GM12864 (cell line): Measurements from ENCODE around the gene KCNQ5.

ENCODE experiments used
- DNase-seq: peaks from one replicate; pipeline ENCODE4 v3.0.0-alpha.2; 2011; ENCODE audit warnings: low read depth
- H3K4me3 ChIP-seq: 2 replicates; pipeline ENCODE4 v1.5.1; 2011; ENCODE audit warnings: mild to moderate bottlenecking, low read depth, low read length, control low read depth
- TF ChIP-seq, protein P1 (sequence below): IDR thresholded peaks from 2 replicates; pipeline ENCODE4 v1.5.1; 2011; ENCODE audit warnings: low read depth, mild to moderate bottlenecking, moderate library complexity, low read length, control low read depth, inconsistent platforms; ENCODE audit errors: missing control alignments

Gene KCNQ5

DNA sequence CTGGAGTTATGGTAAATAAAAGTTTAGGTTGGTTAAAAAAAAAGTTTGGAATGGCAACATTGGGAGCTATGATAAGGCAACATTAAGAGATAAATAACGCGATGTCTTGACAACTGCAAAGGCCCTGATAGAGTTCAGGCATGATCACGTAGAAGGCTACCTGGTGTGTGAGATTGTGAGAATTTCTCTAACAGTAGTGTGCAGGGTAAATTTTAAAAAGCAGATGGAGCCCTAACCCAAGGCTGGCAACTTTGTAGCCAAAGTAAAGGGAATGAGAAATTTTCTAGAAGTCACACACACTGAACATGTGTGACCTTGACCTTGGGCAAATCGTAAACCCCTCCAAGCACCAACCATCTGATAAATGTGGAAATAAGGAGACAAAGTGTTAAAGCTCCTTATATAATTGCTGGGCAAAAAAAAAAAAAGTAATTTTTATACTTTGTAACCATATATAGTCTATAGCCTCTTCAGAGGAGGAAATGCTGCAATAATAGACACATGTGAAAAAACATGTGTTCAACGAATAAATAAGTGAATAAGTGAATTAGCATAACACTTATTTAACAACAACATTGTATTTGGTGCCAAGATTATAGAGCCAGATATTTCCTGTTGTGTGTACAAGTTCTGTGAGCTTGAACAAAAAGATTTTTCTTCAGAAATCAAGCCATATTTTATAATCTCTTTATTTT is 18.2 kb downstream of the KCNQ5 start:
- TF ChIP-seq, protein P1, sequence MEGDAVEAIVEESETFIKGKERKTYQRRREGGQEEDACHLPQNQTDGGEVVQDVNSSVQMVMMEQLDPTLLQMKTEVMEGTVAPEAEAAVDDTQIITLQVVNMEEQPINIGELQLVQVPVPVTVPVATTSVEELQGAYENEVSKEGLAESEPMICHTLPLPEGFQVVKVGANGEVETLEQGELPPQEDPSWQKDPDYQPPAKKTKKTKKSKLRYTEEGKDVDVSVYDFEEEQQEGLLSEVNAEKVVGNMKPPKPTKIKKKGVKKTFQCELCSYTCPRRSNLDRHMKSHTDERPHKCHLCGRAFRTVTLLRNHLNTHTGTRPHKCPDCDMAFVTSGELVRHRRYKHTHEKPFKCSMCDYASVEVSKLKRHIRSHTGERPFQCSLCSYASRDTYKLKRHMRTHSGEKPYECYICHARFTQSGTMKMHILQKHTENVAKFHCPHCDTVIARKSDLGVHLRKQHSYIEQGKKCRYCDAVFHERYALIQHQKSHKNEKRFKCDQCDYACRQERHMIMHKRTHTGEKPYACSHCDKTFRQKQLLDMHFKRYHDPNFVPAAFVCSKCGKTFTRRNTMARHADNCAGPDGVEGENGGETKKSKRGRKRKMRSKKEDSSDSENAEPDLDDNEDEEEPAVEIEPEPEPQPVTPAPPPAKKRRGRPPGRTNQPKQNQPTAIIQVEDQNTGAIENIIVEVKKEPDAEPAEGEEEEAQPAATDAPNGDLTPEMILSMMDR = no peak
- H3K4me3 ChIP-seq = no peak overlapping the region
- DNase-seq = no peak

DNA sequence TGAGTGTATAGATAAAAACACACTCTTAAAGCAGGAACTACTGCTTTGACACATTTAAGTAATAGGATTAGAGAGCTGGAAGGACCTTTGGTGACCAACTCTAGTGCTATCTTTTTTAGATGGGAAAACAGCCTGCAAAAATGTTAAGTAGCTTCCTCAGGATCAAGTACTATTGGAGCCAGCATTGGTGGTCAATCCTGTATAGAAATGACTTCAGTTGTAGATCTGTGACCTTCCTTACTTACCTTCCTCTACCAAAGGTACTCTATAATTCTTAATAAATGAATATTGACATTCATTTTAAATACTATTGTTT is 18.7 kb downstream of the KCNQ5 start:
- DNase-seq = no peak
- TF ChIP-seq, protein P1 = no peak
- H3K4me3 ChIP-seq = no peak overlapping the region

DNA sequence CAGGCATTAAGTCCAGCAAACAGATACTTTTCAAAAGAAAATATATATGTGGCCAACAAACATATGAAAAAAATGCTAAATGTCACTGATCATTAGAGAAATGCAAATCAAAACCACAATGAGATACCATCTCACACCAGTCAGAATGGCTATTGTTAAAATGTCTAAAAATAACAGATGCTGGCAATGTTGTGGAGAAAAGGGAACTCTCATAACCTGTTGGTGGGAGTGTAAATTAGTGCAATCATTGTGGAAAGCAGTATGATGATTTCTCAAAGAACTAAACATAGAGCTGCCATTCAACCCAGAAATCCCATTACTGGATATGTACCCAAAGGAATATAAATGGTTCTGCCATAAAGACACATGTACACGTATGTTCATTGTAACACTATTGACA is 20.6 kb downstream of the KCNQ5 start:
- TF ChIP-seq, protein P1 = no peak
- no peak for DNase-seq
- H3K4me3 ChIP-seq = no peak overlapping the region

DNA sequence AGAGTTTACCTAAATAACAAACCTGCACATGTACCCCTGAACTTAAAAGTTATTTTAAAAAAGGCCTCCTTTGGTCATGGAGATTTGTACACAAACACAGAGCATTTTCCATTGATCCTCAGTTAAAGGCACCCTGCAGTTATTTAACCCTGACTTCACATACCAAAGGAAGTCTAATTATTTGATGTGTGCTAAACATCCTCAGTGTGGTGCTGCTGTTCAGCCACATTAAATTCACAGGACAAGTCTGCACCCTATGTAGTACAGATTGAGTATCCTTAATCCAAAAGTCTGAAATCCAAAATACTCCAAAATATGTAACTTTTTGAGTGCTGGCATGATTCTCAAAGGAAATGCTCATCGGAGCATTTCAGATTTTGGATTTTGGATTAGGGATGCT is 21.4 kb downstream of the KCNQ5 start:
- no peak overlapping the region for H3K4me3 ChIP-seq
- TF ChIP-seq, protein P1 = no peak
- no peak for DNase-seq

DNA sequence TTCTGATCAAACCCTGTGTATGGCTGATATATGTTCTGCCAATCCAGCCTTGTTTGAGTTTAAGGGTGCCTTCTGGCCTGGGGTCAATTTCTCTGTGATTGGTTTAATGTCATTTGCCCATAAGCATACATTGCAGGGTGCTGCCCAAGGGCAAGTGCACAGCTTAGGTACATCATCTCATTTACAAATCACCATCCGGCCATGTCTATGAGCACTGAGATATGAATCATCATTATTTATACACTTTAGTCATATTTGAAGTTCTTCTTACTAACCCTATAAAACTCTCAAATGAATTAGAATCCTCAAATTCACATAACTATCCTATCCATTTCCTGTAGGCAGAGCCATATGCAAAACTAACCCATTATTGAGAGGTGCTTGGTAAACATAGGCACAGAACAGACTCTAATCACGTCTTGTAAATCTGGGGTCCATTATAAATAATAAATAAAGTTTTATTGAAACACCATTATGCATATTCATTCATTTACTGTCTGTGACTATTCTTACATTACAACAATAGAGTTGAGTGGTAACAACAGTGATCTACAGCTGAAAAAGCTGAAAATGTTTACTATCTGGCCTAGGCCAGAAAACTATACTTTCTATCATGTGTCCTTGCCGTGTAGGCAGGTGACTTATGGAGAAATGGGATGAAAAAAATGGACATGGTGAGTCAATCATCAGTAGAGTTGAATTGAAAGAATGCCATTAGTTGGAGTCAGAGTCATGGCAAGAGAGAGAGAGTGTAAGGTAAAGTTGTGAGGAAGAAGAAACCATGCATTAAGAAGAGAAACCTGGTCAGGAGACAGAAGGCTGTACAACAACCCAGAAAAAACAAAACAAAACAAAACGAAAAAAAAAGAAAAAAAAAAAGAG is 25.0 kb downstream of the KCNQ5 start:
- TF ChIP-seq, protein P1 = no peak
- H3K4me3 ChIP-seq = no peak overlapping the region
- DNase-seq = no peak

DNA sequence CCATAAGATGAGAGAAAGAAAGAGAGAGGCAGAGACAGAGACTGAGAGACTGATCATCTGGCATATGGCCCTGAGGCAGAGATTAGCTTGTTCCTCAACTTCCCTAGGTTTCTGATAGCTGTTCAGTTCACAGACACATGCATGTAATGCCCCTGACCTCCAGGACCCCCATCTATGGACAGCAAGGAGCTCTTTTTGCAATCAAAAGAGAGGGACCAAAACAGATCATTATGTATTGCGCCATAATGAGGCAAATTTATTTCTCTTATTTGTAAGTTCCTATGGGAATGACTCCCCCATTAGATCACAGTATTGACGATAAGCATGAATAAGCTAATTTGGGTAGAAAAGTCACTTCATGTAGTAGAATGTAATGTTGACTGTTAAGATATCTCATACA is 25.6 kb downstream of the KCNQ5 start:
- no peak overlapping the region for H3K4me3 ChIP-seq
- DNase-seq = no peak
- TF ChIP-seq, protein P1 = no peak
